GM18502 (cell line): Measurements from ENCODE around the gene POLG.
"Not testable (repeated sequence)": the region's sequence is repeated elsewhere in the genome, so short reads cannot be mapped to it uniquely, and the experiment has no call there.

Source experiments
- ATAC-seq: cut with Tn5 transposase; IDR thresholded peaks from one replicate; pipeline ENCODE4 v1.9.1; 2021; ENCODE audit warnings: mild to moderate bottlenecking; ENCODE audit not compliant: unreplicated experiment, poor library complexity

Gene POLG

DNA sequence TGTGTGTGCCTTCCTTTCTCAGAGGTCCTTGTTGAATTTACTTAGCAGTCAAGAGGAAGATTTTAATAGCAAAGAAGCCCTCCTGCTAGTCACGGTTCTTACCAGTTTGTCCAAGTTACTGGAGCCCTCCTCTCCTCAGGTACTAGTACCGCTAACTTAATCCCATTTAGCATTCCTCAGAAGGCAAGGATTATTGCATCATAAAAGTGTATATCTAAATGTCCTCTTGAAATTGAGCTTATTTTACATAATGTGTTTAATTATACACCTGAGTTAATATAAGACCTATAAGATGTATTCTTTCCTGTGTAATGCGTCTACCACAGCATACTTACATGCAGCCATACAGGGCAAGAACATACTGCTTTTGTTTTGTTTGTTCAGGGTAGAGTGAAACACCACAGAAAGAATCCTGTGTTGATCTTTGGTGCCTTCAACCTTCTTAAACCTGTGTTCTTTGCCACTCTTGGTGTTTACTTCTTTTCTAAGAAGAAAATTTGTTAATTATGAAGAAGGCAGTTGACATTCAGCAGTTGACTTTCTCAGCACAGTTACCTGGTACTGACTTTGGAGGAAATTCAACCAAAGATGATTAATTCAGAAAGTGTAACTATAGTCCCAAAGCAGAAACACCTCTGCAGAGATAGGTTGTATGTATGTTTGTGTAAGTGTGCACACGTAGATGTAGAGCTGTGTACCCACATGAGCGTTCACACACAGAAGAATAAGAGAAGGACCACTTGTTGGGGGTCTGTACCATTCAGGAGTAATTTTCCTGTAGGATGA is 33.1 kb downstream of the POLG start:
- ATAC-seq, result no peak

DNA sequence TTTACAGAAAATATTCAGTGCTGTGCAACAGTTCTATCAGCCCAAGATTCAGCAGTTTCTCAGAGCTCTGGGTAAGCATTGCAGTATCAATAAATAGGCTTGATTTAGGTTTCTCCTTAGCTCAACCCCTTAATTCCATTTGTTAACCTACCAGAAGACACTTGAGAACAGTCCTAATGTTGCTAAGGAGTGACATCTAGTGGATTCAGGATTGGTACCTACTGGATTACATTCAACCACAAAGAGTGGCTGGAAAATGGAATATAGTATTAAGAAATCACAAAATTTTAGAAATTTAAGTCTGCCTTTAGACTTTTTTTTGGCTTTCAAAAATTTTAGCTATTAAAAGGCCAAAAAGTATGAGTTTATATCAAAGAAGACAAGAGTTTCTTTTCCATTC is 34.7 kb downstream of the POLG start:
- no peak for ATAC-seq

DNA sequence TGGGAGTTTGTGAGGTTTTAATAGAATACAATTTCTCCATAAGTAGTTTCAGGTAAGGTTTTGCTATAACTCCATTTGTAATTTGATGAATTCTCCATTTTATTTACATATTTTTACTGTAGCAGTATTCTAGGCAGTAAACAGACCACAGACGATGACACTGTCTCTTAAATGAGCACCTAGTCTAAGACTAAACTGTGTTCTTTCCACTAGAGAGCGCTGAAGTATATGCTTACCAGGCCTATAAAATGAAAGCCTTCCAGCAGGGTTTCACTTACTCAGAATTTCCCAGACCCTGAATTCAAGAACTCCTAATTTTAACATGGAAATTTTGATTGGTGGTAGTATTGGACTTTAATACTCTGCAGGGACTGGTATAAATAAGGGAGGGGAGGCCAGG is 41.6 kb downstream of the POLG start:
- ATAC-seq, result no peak

GRCh38 chr15:89291934-89292438 is 42.6 kb downstream of the POLG start:
- ATAC-seq, result no peak

- no peak for ATAC-seq
These were observed 51.4 kb downstream of the POLG start for GRCh38 chr15:89283201-89283600.

DNA sequence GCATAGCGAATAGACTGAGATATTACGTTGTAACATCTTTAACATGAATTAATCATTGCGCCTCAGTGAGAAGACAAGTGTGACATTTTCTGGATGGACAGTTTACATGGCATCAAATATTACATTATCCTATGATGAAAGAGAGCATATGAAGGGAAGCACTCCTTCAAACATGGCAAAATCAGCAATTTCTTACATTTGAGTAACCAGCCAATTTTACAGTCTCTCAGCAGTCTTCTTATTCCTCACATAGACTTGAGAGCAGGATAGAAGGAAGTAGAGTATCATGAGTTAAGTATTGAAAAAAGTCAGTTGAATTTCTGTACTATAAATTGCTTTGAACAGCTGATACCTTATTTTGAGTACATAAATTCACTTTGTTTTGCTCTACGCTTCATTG is 52.0 kb downstream of the POLG start:
- no peak for ATAC-seq

GRCh38 chr15:89278307-89278706 is 56.3 kb downstream of the POLG start:
- ATAC-seq, result no peak

- ATAC-seq, result not testable (repeated sequence)
These were observed 57.3 kb downstream of the POLG start for GRCh38 chr15:89277281-89277680.
